Natural killer cell treated with Interleukin-12 subunit alpha and Interleukin-12 subunit beta and Interleukin-15 and Interleukin-18, amount 100 ng/mL, for 72 hours (primary cell): Measurements from ENCODE around the gene SP6. TPM values are rescaled to one million over a fixed set of nuclear protein-coding genes. Genes with fewer than 3 reads are reported as not detected.

ENCODE experiments used
- ATAC-seq, 2 donors: fragments of 150-1000 bp; cut with Tn5 transposase in 1 of 2; sonication (Bioruptor Pico), chemical (Tn5 transposase) in 1 of 2; 2 replicates each; pipeline ENCODE4 v1.10.0; 2021
- DNase-seq: peaks from one replicate; pipeline ENCODE4 v3.0.0; 2022; ENCODE audit warnings: low spot score
- H3K27ac Mint-ChIP-seq, 2 donors: 1 replicate in 1 of 2; 2 replicates in 1 of 2; pipeline ENCODE4 v1.8.0; 2022; ENCODE audit warnings: mixed read lengths in 2 of 2, mild to moderate bottlenecking in 1 of 2, moderate library complexity in 1 of 2
- H3K27me3 Mint-ChIP-seq, 2 donors: 1 replicate in 1 of 2; 2 replicates in 1 of 2; pipeline ENCODE4 v1.8.0; 2022; ENCODE audit warnings: mixed read lengths in 2 of 2
- H3K36me3 Mint-ChIP-seq: one replicate; pipeline ENCODE4 v1.8.0; 2022; ENCODE audit warnings: mixed read lengths
- H3K4me1 Mint-ChIP-seq, 2 donors: 1 replicate in 1 of 2; 2 replicates in 1 of 2; pipeline ENCODE4 v1.8.0; 2022; ENCODE audit warnings: low read depth in 2 of 2, mixed read lengths in 2 of 2, mild to moderate bottlenecking in 1 of 2
- H3K4me3 Mint-ChIP-seq: one replicate; pipeline ENCODE4 v1.8.0; 2022; ENCODE audit warnings: mixed read lengths
- H3K9me3 Mint-ChIP-seq: 2 replicates; pipeline ENCODE4 v1.8.0; 2022; ENCODE audit warnings: mixed read lengths
- total RNA-seq, 2 donors: library from RNA; stranded (reverse); gene quantifications; one replicate each; pipeline ENCODE4 v1.2.3, GENCODE V29; 2022

Gene SP6
- total RNA-seq, 2 donors from 2014 or later: 0.24 TPM; not detected in 1

DNA sequence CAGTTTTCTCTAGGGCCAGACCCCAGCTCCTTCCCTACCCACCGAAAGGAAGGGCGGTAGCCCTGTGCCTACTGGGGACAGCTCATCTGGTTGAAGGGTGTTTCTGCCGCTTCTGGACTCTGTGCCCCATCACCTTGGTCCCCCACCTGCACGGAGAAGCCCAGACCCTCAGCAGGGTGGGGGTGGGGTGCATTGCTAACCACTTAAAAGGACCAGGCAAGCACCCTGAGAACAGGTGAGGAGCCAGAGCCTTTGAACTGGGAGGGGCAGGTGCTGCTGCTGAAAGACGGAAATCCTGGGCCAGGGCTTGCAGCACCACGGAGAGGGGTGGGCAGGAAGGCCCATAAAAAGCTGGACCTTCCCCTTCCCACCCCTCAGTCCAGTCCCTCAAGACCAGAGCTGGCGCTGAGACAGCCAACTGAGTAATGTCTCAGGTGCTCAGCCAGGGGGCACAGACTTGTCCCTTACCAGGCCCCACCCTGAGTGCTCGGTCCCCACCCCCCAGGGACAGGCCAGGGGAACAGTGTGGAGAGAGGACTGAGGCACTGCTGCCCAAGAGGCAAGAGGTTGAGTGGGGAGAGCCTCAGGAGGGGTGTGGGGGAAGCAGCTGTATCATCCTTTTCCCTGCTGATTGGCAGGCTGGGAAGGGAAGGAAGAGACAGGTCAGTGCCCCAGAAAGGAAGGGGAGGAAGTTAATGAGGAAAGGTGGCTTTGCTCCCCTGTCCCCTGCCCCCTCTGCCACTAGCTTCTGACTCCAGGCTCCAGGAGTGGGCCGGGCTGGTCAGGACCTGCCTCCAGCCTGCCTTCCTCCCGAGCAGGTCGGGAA, 34.2 kb upstream of the SP6 start:
- H3K36me3 Mint-ChIP-seq: no peaks in the 10 kb centered on the region
- H3K27ac Mint-ChIP-seq: no peak overlapping the region
- H3K9me3 Mint-ChIP-seq: no peaks in the 10 kb centered on the region
- H3K27me3 Mint-ChIP-seq: no peaks in the 10 kb centered on the region
- DNase-seq: no peak
- no peak overlapping the region for H3K4me3 Mint-ChIP-seq
- peak; percentile 14 to 40 for ATAC-seq
- H3K4me1 Mint-ChIP-seq: peaks cover 0 to 9% of the 10 kb centered on the region in 2 donors

DNA sequence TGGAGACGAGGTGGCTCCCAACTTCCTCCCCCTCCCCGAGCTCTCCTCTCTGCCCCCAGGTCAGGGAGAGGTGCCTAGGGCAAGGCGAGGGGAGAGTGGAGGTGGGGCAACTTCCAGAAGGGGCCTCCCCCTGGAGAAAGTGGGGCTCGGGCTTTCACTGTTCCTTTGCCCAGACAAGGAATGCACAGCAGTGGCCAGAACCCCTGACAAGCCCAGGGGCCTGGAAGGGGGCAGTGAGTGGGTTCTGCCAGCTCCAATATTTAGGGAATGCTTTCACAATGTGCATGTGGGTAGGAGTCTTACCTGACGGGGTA, 33.4 kb upstream of the SP6 start:
- Mint-ChIP-seq H3K36me3 (no peaks in the 10 kb centered on the region), H3K27ac (no peak overlapping the region), H3K9me3 (no peaks in the 10 kb centered on the region), H3K4me3 (no peak overlapping the region), H3K4me1 (peaks cover 0 to 7% of the 10 kb centered on the region in 2 donors), H3K27me3 (no peaks in the 10 kb centered on the region)
- no peak for ATAC-seq
- no peak for DNase-seq

DNA sequence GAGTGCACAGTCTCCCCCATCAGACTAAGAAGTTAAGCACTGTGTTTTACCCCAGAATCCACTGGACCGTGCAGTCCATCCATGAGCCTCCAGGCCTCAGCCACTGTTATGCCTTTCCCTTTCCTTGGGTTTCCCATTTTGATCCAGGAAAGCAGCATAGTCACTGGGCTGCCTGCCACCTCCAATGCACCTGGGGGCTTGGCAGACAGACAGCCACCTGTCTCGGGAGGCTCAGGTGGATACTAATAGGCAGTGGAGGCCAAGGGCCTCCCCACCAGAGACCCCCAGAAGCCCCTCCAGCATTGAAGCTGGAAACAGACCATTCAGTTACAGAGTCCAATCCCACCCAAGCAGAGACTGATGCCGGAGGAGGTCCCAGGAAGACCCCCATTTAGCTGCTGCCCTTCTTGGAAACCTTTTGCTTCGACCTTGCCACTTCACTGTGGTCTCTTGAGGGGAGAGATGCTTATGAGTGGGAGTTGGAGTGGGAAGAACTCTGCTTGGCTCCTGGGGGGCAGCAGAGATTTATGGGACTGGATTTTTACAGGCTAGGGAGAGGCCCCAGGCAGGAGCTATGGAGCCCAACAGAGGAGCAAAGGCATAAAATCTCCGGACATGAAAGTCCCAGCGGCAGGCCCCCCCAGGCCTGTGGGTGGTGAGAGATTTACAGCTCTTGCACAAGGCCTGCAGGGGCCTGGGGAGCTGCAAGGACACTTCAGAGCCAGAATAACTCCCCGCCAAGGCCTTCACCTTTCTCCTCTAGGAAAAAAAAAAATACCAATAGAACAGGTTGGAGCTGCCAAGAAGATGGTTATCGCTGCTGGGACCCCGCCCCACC, 32.8 kb upstream of the SP6 start:
- ATAC-seq: no peak

DNA sequence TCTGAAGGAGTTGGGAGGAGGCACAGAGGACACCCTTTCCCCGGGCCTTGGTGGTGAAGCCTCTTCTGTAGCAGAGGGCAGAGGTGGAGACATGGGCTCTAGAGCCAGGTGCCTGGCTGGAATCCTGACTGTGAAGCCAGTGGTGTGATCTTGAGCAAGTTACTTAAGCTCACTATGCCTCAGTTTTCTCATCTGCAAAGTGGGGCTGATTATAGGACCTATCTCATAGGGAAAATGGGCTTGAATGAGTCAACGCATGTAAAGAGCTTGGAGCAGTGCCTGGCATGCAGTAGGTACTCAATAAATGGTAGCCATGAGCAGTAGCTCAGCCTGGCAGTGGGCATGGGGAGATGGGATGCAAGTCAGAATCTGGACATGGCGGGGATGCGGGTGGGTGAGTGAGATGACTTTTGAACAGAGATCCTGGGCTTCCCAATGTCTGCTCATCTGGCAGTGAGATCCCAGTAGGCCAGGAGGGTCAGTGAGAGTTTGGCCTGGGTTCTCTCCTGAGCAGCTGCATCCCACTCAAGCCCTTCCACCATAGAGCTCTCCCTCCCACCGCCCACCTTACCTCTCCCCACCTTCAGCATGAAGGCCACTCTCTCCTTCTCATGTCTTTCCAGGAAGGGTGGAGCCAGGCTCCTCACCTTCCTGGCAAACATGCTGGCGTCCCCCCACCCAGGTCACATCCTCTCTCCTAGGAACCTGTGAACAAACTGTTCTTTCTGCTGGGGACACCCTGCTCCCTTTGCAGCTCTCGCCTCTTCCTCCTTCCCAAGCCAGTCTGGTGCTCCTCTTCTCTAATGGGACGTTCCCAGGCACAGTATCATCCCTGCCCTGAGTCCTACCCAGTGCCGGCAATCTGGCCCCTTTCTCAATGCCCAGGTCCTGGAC, 32.0 kb upstream of the SP6 start:
- H3K4me1 Mint-ChIP-seq: peaks cover 5 to 15% of the 10 kb centered on the region in 2 donors
- H3K9me3 Mint-ChIP-seq: no peaks in the 10 kb centered on the region
- H3K27ac Mint-ChIP-seq: peak overlapping the region in 1 of 2 donors; percentile 31
- H3K4me3 Mint-ChIP-seq: no peak overlapping the region
- DNase-seq (no peak), ATAC-seq (no peak)
- H3K27me3 Mint-ChIP-seq: peaks cover 8 to 10% of the 10 kb centered on the region in 2 donors
- no peaks in the 10 kb centered on the region for H3K36me3 Mint-ChIP-seq

More for the DNA sequence above, 32.8 kb upstream of the SP6 start:
- Mint-ChIP-seq H3K36me3 (no peaks in the 10 kb centered on the region), H3K4me3 (no peak overlapping the region), H3K27me3 (peaks cover 5% of the 10 kb centered on the region in 2 donors), H3K27ac (no peak overlapping the region), H3K9me3 (no peaks in the 10 kb centered on the region), H3K4me1 (peaks cover 4 to 11% of the 10 kb centered on the region in 2 donors)
- no peak for DNase-seq

DNA sequence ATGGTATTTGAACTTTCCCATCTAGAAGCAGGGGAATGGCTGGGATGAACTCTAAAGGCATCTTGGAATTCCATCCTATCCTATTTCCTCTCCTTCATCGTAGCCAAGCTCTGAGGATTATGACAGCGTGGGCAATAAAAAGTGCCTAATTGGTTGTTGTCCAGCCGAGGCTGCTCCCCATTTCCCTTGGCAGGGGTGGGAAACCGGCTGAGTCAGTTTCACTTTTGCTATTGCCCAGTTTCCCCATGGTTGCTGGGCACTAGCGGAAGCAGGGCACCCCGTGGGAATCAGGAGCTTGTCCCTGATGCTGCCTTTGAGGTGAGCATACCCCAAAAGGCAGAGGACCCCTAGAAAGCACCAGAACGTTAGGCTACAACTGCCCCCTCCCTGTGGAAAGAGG, 31.3 kb upstream of the SP6 start:
- no peak overlapping the region for H3K4me3 Mint-ChIP-seq
- no peaks in the 10 kb centered on the region for H3K36me3 Mint-ChIP-seq
- H3K9me3 Mint-ChIP-seq: no peaks in the 10 kb centered on the region
- H3K27me3 Mint-ChIP-seq: peaks cover 8 to 10% of the 10 kb centered on the region in 2 donors
- DNase-seq (no peak), ATAC-seq (peak; percentile 61 to 69)
- H3K27ac Mint-ChIP-seq: peak overlapping the region in 1 of 2 donors; percentile 31
- peaks cover 5 to 15% of the 10 kb centered on the region in 2 donors for H3K4me1 Mint-ChIP-seq

DNA sequence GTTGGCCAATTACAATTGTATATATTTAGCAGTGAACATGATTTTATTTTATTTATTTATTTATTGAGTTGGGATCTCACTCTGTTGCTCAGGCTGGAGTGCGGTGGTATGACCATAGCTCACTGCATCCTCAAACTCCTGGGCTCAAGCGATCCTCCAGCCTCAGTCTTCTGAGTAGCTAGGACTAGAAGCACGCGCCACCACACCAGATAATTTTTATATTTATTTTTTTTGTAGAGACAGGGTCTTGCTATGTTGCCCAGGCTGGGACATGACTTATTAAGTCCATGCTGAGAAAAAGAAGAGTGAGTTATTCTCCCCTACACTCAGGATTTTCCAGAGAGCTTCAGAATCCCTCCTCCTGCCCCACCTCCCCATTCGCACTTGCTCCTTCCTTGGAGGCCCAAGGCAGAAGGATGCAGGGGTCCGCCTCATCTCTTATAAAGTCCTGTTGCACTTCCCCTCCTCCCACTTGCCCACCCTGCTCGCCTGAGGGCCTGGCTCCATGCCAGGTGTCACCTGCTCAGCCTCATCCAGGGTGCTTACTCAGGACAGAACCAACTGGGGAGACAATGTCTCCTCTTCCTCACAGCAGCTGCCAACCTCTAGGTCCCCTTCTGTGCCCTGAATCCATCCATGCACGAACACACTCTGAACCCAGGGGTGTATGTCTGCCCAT, 29.0 kb upstream of the SP6 start:
- H3K4me1 Mint-ChIP-seq: peaks cover 5 to 15% of the 10 kb centered on the region in 2 donors
- no peak for ATAC-seq
- H3K36me3 Mint-ChIP-seq: no peaks in the 10 kb centered on the region
- DNase-seq: no peak
- H3K4me3 Mint-ChIP-seq: no peak overlapping the region
- H3K27me3 Mint-ChIP-seq: peaks cover 15 to 20% of the 10 kb centered on the region in 2 donors
- H3K27ac Mint-ChIP-seq: no peak overlapping the region
- H3K9me3 Mint-ChIP-seq: no peaks in the 10 kb centered on the region

DNA sequence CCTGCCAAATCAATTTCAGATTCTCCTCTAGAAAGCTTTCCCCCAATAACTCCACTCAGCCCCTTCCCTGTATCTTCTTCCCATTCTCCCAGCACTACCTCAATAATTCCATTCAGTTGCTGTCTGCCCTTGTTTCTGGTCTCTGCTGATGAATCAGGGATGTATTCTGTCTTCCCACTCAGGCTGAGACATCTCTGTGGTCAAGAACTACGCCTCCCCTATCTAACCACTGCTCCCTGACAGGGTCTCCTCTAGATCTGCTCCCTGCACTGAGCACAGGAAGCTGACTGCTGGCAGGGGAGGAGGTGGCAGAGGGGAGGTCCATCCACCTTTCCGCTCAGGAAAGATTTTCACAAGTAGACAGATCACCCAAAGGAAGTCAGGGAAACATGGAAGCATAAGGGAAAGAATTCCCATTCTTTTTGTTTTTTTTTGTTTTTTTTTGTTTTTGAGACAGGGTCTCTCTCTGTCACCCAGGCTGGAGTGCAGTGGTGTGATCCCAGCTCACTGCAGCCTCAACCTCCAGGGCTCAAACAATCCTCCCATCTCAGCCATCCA, 28.1 kb upstream of the SP6 start:
- no peak overlapping the region for H3K4me3 Mint-ChIP-seq
- no peak overlapping the region for H3K27ac Mint-ChIP-seq
- no peaks in the 10 kb centered on the region for H3K36me3 Mint-ChIP-seq
- H3K27me3 Mint-ChIP-seq: peaks cover 17 to 27% of the 10 kb centered on the region in 2 donors
- DNase-seq: no peak
- H3K4me1 Mint-ChIP-seq: peaks cover 5 to 19% of the 10 kb centered on the region in 2 donors
- H3K9me3 Mint-ChIP-seq: no peaks in the 10 kb centered on the region
- ATAC-seq: no peak

DNA sequence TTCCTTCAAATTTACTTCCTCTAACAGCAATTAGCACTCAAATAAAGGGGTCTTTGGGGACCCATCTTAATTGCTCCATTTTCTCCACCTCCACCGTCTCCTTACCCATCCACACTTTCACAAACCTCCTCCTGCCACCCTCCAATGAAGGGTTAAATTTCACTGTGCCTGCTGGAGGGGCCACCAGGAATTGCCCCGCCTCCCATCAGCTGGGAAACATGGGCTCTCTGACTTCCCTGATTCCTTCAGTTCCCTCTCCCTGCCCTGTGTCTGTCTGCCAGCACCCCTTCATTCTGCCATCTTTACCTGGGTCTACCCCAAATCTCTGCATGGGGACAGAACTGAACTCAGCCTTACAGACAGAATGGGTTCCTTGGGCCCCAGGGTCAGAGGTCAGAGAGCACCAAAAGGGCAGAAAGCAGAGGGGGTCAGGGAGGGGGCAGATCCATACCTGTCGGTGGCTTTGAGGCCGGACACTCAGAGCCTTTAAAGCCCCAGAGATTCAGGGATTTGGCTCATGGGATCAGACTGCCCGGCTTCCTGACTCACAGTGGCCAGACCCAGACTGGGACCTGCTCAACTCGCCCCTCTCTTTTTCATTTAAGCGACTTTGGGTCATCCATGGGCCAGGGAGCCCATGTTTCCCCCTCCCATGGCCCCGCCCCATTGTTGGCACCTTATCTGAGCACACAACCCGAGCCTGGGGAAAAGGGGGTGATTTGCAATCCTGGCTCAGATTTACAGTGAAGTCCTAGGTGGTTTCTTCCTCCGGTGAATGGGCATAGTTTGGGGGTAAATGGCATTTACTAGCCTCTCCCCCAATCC, 27.5 kb upstream of the SP6 start:
- Mint-ChIP-seq H3K27me3 (peaks cover 23 to 34% of the 10 kb centered on the region in 2 donors), H3K4me3 (no peak overlapping the region), H3K9me3 (no peaks in the 10 kb centered on the region), H3K4me1 (peaks cover 5 to 24% of the 10 kb centered on the region in 2 donors), H3K27ac (peak overlapping the region in 1 of 2 donors; percentile 22), H3K36me3 (no peaks in the 10 kb centered on the region)
- no peak for ATAC-seq
- no peak for DNase-seq

DNA sequence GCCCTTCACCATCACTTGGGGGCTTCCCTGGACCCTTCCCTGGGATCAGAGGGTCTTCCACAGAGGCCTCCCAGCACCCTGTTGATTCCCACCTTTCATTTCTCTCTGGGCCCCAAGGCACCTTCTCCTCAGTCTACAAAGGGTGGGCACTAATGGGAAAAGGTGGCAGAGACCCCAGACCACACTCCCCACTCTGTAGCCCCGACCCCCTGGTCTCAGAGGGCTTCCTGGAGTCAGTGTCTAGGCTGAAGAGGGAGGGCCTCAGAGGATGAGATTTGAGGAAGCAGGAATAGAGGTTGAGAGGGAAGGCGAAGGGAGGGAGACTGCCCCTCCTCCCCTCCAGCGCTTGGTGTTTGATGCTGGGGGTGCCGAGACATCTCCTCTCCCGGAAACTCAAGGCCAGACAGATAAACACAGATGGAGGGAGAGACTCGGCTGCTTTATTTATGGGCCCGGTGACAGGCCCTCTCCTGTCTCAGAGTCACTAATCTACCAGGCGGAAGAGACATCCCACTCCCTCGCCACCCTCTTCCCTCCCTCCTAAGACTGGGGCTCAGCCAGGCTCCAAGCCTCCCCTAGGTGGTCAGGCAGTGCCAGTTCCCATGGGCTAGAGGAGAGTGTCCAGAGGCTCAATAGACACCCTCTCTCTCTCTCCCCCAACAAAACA, 26.5 kb upstream of the SP6 start:
- no peaks in the 10 kb centered on the region for H3K9me3 Mint-ChIP-seq
- H3K36me3 Mint-ChIP-seq: no peaks in the 10 kb centered on the region
- DNase-seq (no peak), ATAC-seq (no peak)
- H3K4me3 Mint-ChIP-seq: no peak overlapping the region
- H3K27ac Mint-ChIP-seq: peak overlapping the region in 1 of 2 donors; percentile 22
- H3K27me3 Mint-ChIP-seq: peaks cover 24 to 34% of the 10 kb centered on the region in 2 donors
- H3K4me1 Mint-ChIP-seq: peaks cover 5 to 21% of the 10 kb centered on the region in 2 donors

DNA sequence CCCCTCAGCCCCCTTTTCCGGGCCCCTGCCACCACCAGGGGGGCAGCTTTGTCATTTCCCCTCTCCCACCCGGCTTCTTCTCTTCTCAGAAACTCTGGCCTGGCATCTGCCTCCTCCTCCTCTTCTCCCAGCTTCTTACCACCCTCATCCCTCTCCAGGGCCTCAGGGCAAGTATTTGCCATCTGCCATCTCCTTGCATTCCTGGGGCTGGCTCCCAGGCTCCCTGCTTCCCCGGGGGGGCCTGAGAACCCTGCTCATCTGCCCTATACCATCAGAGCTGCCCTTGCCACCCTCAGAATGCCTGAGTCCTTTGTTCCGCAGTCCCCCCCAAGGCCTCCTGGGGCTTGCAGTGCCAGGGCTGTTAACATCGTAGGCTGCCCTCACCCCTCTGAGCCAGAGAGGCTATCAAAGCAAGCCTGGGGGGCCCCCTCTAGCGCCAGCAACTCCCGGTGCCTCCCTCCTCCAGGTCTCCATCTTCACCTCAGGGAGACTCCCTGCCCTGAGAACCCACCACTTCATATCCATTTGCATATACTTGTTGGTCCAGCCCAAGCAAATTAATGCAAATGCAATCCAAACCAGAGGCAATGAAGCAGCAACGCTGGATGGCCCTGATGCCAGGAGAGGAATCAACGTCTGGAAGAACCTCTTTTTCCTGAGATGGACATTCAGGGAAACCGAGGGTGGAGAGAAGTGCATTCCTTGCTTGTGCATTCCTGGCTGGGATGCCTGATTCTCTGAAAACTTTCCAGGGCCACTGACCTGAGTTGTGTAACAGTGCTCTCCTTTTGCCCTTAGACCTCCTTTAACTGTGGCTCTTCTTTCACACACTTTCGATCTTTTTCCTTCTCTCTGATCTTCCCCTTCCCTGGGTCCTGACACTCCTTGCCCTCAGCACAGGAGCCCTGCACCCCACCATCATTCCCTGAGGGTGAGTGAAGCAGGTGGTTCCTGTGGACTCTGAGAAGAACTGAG, 24.3 kb upstream of the SP6 start:
- Mint-ChIP-seq H3K4me3 (no peak overlapping the region), H3K9me3 (no peaks in the 10 kb centered on the region), H3K36me3 (no peaks in the 10 kb centered on the region), H3K4me1 (peaks cover 5 to 27% of the 10 kb centered on the region in 2 donors), H3K27ac (peak overlapping the region in 1 of 2 donors; percentile 72), H3K27me3 (peaks cover 36 to 51% of the 10 kb centered on the region in 2 donors)
- DNase-seq: no peak
- no peak for ATAC-seq
